Measurements from ENCODE around the gene HSD17B3.

HSD17B3 gene

GRCh38 chr9:96222132-96222531 is 79.8 kb downstream of the HSD17B3 start:
- Histone ChIP-seq H3K9ac (ENCODE audit: low read length) (no peak overlapping the region), H3K36me3 (ENCODE audit: insufficient read depth, low read length) (no peaks in the 10 kb centered on the region; the same call in 1 of the 2 replicates), H3K27ac (ENCODE audit: low read depth, low read length, poor library complexity, severe bottlenecking) (no peak overlapping the region), H3K4me2 (ENCODE audit: low read length) (no peak overlapping the region), H4K20me1 (ENCODE audit: insufficient read depth, low read length) (no peaks in the 10 kb centered on the region), H3K4me3 (ENCODE audit: low read depth, low read length, poor library complexity, severe bottlenecking) (no peak overlapping the region), H3K4me1 (ENCODE audit: insufficient read depth, low read length, severe bottlenecking) (peaks cover 6% of the 10 kb centered on the region), H3F3A (ENCODE audit: insufficient read depth, low read length) (no peaks in the 10 kb centered on the region), H3K9me2 (ENCODE audit: low read depth, low read length) (no peaks in the 10 kb centered on the region), H2AFZ (ENCODE audit: low read length) (no peak overlapping the region), H3K79me2 (ENCODE audit: insufficient read depth, low read length) (no peaks in the 10 kb centered on the region), H3K27me3 (ENCODE audit: insufficient read depth, low read length) (no peaks in the 10 kb centered on the region), H3K9me3 (ENCODE audit: low read length) (0 out of 2 replicates have a peak, but pooled peaks cover 3% of the 10 kb centered on the region)
- TF ChIP-seq CTCF (IDR thresholded peaks at IDR 0.05; ENCODE audit: low read length) (peak; percentile 47; the same call in 1 of the 2 replicates), EZH2 (IDR thresholded peaks at IDR 0.05; ENCODE audit: borderline replicate concordance, low read length) (no peak)

- Histone ChIP-seq H3F3A (ENCODE audit: insufficient read depth, low read length) (no peaks in the 10 kb centered on the region), H3K27ac (ENCODE audit: low read depth, low read length, poor library complexity, severe bottlenecking) (no peak overlapping the region), H3K9me3 (ENCODE audit: low read length) (0 out of 2 replicates have a peak, but pooled peaks cover 3% of the 10 kb centered on the region), H3K4me3 (ENCODE audit: low read depth, low read length, poor library complexity, severe bottlenecking) (no peak overlapping the region), H3K27me3 (ENCODE audit: insufficient read depth, low read length) (no peaks in the 10 kb centered on the region; the same call in 1 of the 2 replicates), H3K36me3 (ENCODE audit: insufficient read depth, low read length) (no peaks in the 10 kb centered on the region; the same call in 1 of the 2 replicates), H3K4me1 (ENCODE audit: insufficient read depth, low read length, severe bottlenecking) (peaks cover 6% of the 10 kb centered on the region), H3K9ac (ENCODE audit: low read length) (no peak overlapping the region), H3K4me2 (ENCODE audit: low read length) (no peak overlapping the region), H4K20me1 (ENCODE audit: insufficient read depth, low read length) (no peaks in the 10 kb centered on the region), H3K9me2 (ENCODE audit: low read depth, low read length) (no peaks in the 10 kb centered on the region), H3K79me2 (ENCODE audit: insufficient read depth, low read length) (no peaks in the 10 kb centered on the region), H2AFZ (ENCODE audit: low read length) (no peak overlapping the region)
- TF ChIP-seq EZH2 (IDR thresholded peaks at IDR 0.05; ENCODE audit: borderline replicate concordance, low read length) (no peak), CTCF (IDR thresholded peaks at IDR 0.05; ENCODE audit: low read length) (no peak)
These were observed 82.1 kb downstream of the HSD17B3 start for GRCh38 chr9:96219900-96220257.

GRCh38 chr9:96219026-96219899 is 82.7 kb downstream of the HSD17B3 start:
- Histone ChIP-seq H3F3A (ENCODE audit: insufficient read depth, low read length) (no peaks in the 10 kb centered on the region), H3K79me2 (ENCODE audit: insufficient read depth, low read length) (no peaks in the 10 kb centered on the region), H3K36me3 (ENCODE audit: insufficient read depth, low read length) (no peaks in the 10 kb centered on the region; the same call in 1 of the 2 replicates), H3K27ac (ENCODE audit: low read depth, low read length, poor library complexity, severe bottlenecking) (no peak overlapping the region), H3K4me2 (ENCODE audit: low read length) (no peak overlapping the region), H3K9ac (ENCODE audit: low read length) (no peak overlapping the region), H3K4me1 (ENCODE audit: insufficient read depth, low read length, severe bottlenecking) (peaks cover 6% of the 10 kb centered on the region), H3K4me3 (ENCODE audit: low read depth, low read length, poor library complexity, severe bottlenecking) (no peak overlapping the region), H3K9me3 (ENCODE audit: low read length) (0 out of 2 replicates have a peak, but pooled peaks cover under 1% of the 10 kb centered on the region), H3K9me2 (ENCODE audit: low read depth, low read length) (no peaks in the 10 kb centered on the region), H3K27me3 (ENCODE audit: insufficient read depth, low read length) (no peaks in the 10 kb centered on the region; the same call in 1 of the 2 replicates), H4K20me1 (ENCODE audit: insufficient read depth, low read length) (no peaks in the 10 kb centered on the region), H2AFZ (ENCODE audit: low read length) (no peak overlapping the region)
- no peak for TF ChIP-seq EZH2 (IDR thresholded peaks at IDR 0.05; ENCODE audit: borderline replicate concordance, low read length)
- TF ChIP-seq CTCF (IDR thresholded peaks at IDR 0.05; ENCODE audit: low read length): peak; percentile 42; the same call in 1 of the 2 replicates
